NCI-H1694 (cell line): ENCODE results near the gene NDUFAF8.
A peak's percentile ranks its signal among the peaks of the same experiment; 100 is the strongest.

Experiments
- DNase-seq: peaks from one replicate; lab custom pipeline; 2025; lab: John Stamatoyannopoulos, UW

NDUFAF8 gene

GRCh38 chr17:81238815-81239713 lies at the start of gene NDUFAF8, which contains the start of gene TEPSIN:
TSS of gene NDUFAF8 (plus strand) at chr17:81239318. CDS start at chr17:81239364, 46 bp downstream.
TSS of gene TEPSIN (minus strand) at chr17:81239055. CDS start at chr17:81239033, 22 bp downstream.
- peak; percentile 99 for DNase-seq

DNA sequence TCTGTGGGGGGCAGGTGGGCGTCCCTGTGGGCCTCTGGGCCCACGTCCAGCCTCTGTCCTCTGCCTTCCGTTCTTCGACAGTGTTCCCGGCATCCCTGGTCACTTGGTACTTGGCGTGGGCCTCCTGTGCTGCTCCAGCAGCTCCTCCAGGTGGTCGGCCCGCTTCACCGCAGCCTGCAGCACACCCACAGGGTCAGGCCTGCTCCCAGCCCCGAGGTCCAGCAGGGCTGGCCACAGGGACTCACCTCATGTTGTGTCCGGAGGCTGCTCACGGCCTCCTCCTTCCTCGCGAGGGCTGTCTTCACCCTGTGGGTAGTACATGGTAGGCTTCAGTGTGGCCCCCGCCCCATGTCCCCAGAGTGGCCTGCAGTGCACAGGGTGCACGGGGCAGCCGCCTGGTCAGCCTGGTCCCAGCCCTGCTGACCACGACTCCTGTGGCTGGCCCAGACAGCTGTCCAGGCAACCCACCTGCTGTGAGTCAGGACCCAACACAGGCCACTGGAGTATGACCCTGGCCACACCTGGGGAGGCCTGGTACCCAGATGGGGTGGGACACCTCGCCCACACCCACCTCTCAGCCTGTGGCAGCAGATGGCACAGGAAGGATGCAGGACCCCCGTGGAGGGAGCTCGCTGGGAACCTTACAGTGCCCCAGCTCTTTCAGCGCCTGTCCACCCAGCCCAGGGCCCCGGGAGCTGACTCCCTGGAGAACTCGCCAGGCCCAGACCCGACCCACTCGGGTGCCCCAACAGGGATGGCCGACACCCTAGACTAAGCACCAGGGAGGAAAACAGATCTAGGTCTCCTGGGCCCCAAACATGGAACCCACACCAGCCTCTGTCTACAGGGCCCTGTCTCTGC lies 49.2 kb upstream of the NDUFAF8 start:
- DNase-seq = no peak

DNA sequence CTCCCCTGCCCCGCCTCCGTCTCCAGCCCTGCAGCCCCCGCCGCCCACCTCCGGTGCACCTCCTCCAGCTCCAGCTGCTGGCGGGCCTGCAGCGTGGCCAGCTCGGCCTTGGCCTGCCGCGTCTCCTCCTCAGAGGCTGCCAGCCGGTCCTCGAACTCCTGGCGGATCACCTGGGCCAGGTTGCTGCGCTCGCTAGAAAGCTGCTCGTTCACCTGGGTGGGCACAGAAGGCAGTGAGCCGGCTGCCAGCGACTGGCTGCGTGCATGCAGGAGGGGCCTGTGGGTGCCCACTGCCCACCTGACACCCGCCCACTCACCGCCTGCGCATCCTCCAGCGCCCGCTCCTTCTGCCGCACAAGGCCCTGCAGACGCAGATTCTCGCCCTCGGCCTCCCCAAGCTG lies 48.5 kb upstream of the NDUFAF8 start:
- DNase-seq = no peak

- no peak for DNase-seq
Observed at GRCh38 chr17:81191116-81191515, 48.0 kb upstream of the NDUFAF8 start.

- DNase-seq = no peak
Observed at GRCh38 chr17:81191646-81192045, 47.5 kb upstream of the NDUFAF8 start.

GRCh38 chr17:81192386-81193050 lies 46.6 kb upstream of the NDUFAF8 start:
- no peak for DNase-seq

DNA sequence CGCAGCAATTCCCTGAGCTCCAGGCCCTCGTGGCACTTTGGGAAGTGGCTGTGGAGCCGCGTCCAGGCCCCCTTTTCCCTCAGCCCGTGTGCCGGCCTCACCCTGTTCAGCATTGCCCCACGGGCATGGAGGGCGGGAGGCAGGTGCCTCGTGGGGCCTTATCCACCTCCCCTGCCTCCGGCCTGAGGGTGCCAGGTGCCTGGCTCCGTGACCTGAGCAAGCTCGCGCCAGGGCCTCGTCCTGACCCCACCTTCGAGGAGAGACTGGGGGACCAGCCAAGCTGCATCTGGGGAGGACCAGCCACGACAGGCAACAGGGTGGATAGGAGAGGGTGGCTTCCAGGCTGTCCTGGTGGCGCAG lies 46.1 kb upstream of the NDUFAF8 start:
- no peak for DNase-seq

DNA sequence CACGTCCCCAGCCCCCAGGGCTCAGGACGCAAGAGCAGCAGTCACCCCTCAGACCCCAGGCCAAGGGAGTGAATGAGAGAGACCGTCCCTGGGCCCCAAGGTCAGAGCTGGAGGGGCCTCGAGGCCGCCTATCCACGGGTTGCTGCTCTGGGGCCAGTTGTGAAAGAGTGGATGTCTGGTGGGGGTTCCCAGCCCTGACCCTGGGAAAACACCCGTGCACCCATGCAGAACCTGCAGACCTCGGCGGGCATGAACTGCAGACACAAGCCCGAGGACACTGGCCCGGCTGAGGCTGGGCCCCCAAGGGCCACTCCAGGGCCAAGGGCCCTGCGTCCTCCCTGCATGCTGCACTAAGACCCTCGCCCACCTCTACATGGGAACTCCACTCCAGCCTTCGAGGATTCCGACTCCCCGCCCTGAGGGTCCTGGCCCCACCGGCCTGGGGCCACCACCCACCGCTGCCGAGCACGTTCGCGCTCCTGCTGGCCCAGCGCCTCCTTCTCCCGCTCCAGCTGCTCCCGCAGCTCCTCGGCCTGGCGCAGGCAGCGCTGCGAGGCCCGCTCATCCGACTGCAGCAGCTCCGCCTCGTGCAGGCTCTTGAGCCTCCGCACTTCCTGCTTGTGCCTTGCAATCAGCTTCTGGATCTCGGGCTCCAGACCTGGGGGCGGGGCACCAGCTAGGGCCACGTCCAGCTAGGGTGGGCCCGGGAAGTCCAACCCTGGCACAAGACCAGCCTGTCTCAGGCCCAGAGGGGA lies 45.5 kb upstream of the NDUFAF8 start:
- no peak for DNase-seq

GRCh38 chr17:81194225-81194760 lies 44.8 kb upstream of the NDUFAF8 start:
- no peak for DNase-seq

- DNase-seq = no peak
Observed at GRCh38 chr17:81194941-81195901, 43.9 kb upstream of the NDUFAF8 start.

GRCh38 chr17:81195941-81196495 lies 43.1 kb upstream of the NDUFAF8 start:
- no peak for DNase-seq

DNA sequence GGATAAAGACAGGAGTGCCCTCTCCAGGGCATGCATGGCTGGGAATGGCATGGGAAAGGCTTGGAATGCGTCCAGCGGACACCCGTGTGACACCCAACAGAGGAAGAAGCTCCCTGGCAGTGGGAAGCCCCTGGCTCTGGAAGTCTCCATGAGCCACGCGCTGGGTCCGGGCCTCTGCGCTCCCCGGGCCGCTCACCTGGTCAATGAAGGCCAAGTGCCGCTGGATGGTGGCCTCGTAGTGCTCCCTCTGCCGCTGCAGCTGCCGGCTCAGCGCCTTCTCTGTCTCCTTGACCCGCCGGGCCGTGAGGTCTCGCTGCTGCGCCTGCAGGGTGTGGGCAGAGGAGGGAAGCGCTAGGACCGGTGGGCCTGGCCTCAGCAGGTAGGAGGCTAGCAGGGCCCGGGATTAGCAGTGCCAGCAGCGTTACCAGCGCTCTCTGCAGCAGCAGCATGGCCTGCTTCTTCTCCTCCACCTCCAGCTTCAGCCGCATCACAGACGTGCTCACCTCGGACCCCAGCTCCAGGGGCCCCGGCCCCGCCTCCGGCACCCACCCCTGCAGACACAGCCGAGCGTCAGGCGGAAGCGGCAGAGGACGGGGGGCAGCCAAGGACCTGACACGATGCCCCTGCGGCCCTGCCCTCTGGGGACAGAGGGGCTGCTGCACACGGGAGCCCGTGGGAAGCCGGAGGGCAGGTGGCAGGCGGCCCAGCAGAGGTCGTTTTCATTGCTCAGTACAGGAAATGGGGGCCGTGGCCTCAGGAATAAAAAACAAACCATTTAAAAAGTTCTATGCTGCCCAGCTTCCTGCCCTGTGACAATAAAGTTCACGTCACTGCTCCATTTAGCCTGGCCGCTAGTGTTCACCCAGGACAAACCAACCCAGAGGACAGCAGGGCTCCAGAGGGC lies 42.4 kb upstream of the NDUFAF8 start:
- no peak for DNase-seq

DNA sequence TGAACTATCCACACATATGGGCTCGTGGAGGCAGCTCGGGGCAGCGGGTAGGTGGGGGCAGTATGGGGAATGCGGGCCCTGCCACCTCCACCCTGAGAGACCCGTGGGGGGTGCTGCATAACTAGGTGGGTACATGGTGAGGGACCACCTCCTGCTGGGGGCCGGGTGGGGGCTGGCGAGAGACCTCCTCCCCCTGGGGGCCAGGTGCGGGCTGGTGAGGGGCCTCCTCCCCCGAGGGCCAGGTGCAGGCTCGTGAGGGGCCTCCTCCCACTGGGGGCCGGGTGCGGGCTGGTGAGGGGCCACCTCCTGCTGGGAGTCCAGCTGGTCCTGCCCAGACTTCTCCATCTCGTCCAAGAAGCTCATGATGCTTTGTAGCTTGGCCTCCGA lies 41.7 kb upstream of the NDUFAF8 start:
- no peak for DNase-seq

- DNase-seq = no peak
Observed at GRCh38 chr17:81197831-81198490, 41.2 kb upstream of the NDUFAF8 start.

GRCh38 chr17:81198826-81199481 lies 40.2 kb upstream of the NDUFAF8 start:
- DNase-seq = no peak

DNA sequence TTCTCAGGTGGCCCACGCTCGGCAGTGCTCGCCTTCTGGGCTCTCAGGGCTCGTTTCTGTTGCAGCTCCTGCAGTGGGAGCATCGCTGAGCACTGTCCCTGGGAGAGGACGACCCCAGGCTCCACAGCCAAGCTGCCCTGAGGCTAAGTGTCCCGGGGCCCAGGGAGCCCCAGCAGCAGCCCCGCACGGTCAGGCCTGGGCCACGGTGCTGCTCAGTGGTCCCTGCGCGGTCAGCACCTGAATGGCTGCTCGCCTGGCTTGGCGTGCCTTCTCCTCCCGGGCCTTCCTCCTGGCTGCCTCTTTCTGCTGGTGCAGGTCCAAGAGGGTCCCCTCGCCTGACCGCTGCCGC lies 39.7 kb upstream of the NDUFAF8 start:
- no peak for DNase-seq

DNA sequence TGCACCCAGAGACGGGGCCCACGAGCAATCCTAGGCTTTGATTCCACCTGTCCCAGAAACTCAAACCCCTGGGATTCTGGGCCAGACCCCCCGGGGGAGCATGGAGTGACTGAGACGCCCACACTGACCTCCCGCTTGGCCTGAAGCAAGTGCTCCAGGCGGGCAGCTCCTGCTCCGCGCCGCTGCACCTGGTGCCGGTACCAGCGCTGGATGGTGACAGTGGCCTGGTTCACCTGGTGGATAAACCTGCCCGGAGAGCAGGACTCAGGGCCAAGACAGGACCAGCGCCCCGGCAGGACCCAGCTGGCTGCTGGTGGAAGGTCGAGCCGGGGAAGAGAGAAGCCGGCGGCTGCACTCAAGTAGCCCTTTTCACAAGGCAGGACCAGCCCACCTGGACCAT lies 38.9 kb upstream of the NDUFAF8 start:
- DNase-seq = no peak
